Measurements from ENCODE around the gene MON2.
"Not testable (repeated sequence)": the region's sequence is repeated elsewhere in the genome, so short reads cannot be mapped to it uniquely, and the experiment has no call there.

DNA sequence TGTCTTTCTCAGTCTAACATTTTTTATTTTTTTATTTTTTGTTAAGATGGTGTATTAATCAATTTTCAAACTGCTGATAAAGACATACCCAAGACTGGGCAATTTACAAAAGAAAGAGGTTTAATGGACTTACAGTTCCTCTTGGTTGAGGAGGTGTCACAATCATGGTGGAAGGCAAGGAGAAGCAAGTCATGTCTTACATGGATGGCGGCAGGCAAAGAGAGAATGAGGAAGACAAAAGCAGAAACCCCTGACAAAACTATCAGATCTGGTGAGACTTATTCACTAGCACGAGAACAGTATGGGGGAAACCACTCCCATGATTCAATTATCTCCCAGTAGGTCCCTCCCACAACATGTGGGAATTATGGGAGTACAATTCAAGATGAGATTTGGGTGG is 11.2 kb upstream of the MON2 start:
- TF ChIP-seq, protein P1, sequence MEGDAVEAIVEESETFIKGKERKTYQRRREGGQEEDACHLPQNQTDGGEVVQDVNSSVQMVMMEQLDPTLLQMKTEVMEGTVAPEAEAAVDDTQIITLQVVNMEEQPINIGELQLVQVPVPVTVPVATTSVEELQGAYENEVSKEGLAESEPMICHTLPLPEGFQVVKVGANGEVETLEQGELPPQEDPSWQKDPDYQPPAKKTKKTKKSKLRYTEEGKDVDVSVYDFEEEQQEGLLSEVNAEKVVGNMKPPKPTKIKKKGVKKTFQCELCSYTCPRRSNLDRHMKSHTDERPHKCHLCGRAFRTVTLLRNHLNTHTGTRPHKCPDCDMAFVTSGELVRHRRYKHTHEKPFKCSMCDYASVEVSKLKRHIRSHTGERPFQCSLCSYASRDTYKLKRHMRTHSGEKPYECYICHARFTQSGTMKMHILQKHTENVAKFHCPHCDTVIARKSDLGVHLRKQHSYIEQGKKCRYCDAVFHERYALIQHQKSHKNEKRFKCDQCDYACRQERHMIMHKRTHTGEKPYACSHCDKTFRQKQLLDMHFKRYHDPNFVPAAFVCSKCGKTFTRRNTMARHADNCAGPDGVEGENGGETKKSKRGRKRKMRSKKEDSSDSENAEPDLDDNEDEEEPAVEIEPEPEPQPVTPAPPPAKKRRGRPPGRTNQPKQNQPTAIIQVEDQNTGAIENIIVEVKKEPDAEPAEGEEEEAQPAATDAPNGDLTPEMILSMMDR (IDR thresholded peaks at IDR 0.05): not testable (repeated sequence)
- TF ChIP-seq POLR2A (IDR thresholded peaks at IDR 0.05): not testable (repeated sequence)
